Erythroblast (primary cell): ENCODE measurements around the gene PHACTR3.

ENCODE experiments used
- DNase-seq, 2 experiments: peaks; one replicate each; lab custom pipeline; 2025; lab: John Stamatoyannopoulos, UW
- GATA1 ChIP-seq: IDR thresholded peaks from 2 replicates; pipeline ENCODE4 v1.6.1; 2011; ENCODE audit warnings: low read depth, mild to moderate bottlenecking, control low read depth, low read length, moderate library complexity
- POLR2A ChIP-seq: IDR thresholded peaks from 2 replicates; pipeline ENCODE4 v1.6.1; 2011; ENCODE audit warnings: mild to moderate bottlenecking, low read length

Gene PHACTR3

DNA sequence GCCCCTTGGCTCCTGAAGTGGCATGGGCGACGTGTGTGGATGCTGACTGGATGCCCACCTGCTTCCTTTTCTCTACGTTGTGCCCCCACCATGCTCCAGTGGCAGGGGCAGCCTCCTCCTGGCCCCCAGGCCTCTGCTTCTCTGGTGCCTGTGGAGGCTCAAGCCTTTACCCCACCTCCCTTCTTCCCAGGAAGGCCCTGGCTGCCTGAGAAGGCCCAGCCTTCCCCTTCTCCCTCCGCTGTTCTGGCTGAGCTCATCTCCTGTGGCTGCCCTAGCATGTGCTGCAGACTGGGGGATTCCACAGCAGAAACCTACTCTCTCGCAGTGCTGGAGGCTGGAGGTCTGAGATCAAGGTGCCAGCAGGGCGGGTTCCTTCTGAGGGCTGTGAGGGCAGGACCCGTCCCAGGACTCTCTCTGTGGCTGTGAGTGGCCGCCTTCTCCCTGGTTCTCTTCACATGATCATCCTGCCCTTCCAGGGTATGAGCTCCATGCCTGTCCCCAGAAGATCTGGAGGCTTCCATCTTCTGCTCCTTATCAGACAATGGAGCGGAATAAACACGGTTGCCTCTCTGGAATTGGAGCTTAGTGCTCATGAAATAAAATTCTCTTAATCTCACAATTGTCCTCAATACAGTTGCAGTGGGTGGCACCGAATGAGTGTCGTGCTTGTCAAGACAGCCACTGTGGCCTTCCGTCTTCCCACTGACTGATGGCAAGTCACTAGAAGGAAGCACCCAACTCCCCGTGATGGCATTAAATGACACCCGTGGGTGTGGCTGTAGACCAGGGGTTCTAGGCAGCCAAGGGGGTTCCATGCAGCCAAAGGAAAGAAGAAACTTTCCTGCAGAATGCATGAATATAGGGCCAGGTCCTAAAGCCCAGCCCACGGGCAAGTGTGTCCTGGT is 25.1 kb downstream of the PHACTR3 start:
- no peak for DNase-seq
- TF ChIP-seq GATA1 (no peak), POLR2A (no peak)

DNA sequence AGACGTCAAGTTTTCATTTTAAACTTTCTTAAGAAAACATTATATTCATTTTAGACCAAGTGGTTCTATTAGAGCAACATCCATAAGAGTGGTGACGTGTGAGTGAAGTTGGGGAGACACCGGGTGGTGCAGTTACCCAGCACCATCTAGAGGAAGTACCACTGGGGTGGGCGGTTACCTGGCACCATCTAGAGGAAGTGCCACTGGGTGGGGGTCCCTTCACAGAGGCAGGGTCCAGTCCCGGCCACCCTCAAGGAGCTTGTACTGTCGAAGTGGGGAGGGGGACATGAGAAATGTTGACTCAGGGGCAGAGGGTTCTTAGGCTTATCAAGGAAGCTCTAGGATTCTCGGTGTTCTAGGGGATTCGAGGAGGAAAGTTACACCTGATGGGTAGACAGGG is 26.2 kb downstream of the PHACTR3 start:
- no peak for TF ChIP-seq POLR2A
- no peak for TF ChIP-seq GATA1
- DNase-seq: no peak

DNA sequence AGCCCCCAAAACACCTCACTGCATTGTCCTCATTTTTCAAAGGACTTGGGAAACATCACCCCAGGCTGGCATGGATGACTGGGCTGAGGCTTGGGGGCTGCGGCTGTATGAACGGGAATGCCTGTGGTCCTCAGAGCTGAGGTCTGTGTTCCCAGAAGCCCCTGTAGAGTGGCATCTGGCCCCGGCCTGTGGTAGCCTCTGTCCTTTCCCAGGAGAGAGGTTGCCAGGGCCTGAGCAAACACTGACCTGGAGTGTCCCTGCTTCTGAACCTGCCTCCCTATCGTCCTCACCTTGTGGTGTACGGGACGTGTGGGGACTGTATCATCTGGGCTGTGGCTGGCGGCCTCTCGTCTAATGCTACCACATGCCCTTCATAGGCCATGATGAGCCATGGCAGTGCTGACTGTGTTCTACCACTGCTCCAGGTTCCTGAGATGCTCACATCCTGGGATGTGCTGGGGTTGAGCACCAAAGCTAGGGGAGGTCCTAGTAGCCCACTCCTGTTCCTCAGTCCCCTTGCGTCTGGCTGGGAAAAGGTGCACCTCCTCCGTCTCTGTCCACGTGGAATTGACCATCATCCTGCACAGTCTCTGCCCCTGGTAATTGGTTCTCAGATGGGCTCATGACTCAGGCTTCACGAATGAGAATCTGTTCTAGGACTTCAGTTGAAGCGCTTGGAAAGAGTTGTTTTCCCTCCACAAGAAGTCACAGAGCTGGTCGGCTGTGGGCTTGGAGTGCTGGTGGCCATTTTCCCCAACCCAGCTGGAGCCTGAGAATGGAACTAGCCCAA is 27.6 kb downstream of the PHACTR3 start:
- DNase-seq: no peak
- TF ChIP-seq POLR2A (no peak), GATA1 (no peak)

DNA sequence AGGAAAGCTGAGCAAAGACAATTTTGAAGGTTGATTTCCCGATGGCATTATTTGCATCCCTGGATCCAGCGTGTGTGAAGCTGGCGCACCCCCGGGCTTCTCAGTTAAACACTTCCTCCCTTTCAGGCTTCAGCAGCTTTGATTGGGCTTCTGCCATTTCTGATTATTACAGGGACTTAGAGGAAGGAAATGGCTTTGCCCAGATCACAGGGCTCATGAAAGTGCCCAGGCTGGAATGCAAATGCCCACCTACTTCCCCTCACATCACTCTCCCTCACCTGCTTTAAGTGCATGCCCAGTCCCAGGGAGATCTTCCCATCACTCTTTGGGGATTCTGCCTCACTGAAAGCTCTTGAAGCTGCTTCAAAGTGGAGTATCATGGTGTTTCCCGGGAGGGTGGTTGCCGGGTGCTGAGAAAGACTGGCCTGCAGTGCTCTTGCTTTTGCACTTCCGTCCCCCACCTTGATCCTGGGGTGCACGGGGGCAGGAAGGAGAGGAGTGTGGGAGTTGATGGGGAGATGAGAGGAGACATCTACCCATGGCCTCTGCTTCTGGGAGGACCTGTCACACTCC is 28.3 kb downstream of the PHACTR3 start:
- TF ChIP-seq POLR2A: no peak
- TF ChIP-seq GATA1: no peak
- DNase-seq: no peak

DNA sequence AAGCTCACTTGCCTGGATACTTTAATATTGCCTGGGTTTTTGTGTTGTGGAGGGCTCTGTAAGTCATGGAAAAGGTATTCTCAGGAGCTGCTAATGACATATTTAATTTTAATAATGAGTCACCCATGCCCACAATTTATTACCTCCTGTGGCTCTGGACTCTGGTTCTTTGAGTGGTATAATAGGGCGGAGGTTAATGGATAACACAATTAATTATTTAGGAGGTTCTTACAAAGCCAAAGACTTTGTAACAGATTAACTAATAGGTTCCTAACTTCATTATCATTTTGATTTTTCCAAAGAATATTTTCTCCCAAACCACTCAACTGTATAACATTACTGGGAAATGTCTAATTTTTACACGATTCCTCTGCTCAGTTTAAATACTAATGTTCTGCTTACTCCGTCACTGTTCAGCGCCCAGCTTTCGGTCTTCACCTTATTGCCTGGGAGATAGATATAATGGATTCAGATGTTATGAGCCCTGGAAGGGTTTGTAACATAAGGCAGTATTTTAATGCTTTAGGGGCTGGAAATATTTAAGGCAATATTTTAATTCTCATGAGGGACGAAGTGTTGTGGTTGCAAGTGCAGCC is 29.4 kb downstream of the PHACTR3 start:
- no peak for DNase-seq
- TF ChIP-seq GATA1 (no peak), POLR2A (no peak)

DNA sequence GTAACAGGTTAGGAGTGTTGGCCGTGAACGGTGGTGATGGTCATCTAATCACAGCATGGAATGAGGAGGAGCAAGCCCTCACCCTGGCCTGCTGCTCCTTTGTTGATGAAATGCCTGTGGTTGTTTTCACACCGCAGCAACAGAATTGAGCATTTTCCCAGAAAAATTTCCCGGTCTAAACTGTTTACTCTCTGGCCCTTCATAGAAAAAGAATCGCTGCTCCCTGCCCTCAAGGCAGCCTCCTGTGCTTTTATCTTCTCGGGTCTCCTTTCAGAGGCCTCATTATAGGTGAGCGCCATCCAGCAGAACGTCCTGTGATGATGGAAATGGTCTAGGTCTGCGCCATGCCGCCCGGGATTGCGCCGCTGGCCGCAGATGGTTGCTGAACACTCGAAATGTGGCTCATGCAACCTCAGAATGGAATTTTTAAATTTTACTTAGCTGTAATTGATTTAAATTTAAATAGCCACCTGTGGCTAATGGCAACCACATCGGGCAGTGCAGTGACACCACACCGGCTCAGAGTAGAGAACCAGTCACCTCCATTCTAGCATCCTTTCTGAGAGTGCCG is 30.2 kb downstream of the PHACTR3 start:
- no peak for DNase-seq
- TF ChIP-seq GATA1 (no peak), POLR2A (no peak)

DNA sequence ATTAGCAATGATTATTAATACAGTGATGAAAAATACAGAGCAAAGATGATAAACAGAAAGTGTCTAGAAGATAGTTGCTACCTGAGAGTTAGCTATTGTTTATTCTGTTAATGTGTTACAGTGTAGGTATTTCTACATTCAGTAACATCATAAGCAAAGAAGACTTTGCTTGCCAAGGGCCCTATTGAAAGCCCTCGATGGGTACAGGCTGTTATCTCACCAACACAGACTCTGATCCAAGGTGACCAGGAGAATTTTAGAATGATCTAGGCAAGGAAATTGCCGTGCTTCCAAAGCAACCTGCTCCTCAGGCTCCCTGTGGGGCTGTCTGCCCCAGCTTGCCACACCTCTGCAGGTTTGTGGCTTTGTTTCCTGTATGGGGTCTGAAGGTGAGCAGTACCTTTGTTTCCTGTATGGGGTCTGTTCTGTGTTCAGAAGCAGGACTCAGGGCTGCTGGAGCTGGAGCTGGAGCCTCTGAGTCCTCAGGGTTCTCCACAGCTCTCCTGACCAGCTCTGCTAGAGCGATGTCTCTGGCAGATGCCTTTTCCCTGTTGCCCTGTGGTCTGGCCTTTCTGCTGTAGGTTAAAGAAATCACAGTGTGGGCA is 32.5 kb downstream of the PHACTR3 start:
- TF ChIP-seq GATA1: no peak
- TF ChIP-seq POLR2A: no peak
- no peak for DNase-seq

DNA sequence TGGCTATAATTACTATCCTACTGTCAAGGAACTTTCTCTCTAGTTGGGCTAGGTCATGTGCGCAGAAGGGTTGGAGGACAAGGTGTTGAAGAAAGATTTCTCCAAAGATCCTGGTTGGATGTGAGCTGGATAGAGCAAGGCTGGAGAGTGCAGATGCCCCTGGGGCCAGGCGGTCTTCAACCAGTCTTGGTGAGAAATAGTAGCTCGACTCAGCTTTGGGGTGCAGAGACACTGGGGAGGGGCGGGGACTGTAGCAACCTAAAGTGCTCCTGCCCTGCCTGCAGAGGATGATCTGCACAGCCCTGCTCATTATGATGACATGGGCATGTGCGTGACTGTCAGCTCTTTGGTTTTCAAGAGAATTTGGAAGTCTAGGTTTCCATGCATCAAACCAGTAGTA is 35.9 kb downstream of the PHACTR3 start:
- TF ChIP-seq POLR2A (no peak), GATA1 (no peak)
- DNase-seq: no peak

DNA sequence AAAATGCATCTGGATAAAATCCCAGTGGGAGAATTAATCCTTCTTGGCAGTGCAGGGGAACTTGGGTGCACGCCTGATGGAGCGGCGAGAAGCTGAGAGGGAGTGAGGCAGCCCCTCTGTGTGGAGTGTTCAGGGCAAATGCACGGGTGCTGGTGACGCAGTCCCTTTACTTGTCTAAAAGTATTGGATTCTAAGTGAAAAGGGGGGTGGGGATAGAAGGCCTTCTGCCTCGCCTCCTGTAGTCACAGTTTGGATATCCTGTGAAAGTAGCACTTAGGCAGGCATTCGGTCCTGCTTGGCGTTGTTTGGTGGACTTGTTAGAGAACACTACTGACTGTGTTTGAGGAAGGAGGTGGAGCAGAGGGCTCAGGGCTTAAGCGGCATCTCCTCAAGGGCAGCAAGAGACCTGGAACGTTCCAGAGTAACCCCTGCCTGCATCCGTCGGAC is 39.3 kb downstream of the PHACTR3 start:
- DNase-seq: no peak
- TF ChIP-seq POLR2A: no peak
- no peak for TF ChIP-seq GATA1

DNA sequence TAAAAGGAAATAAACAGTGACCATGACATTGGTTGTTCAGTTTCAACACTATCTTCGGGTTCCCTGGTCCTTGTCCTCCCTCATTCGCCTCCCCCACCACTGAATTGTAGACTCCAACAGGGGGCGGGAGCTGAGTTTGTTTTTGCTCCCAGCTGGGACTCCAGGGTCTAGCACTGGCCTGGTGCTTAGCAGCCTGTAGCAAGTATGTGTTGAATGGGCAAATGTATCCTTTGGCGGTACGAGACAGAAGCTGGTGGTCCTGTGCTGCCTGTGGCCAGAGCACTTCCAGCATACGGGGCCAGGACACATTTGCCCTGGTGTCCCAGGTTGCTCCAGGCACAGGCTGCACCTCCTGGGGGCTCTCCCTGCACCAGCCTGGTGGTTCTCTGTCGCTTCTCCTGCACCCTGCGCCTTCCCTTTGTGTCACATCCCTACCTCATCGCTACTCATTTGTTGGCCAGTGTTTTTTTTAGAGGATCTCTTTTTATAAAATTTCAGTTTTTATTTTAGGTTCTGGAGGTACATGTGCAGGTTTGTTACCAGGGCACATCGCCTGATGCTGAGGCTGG is 40.1 kb downstream of the PHACTR3 start:
- no peak for TF ChIP-seq GATA1
- no peak for TF ChIP-seq POLR2A
- DNase-seq: no peak

DNA sequence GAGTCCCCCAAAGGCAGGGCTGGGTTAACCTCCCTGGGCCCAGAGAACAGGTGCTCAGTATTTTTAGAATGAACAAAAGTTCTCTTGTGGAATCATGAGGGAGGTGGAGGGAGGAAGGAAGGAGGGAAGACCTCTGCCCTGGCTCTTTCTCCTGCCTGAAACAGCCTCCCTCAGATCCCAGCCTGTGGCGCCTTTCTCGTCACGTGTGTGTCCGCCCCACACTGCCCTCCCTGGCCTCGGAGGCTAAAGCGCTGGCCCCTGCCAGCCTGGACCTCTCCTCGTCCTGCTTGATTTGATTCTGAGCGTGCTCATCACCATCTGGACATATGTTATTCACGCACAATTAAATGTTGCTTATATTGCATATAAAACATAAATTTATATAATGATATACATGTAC is 40.9 kb downstream of the PHACTR3 start:
- TF ChIP-seq POLR2A: no peak
- no peak for TF ChIP-seq GATA1
- DNase-seq: no peak

DNA sequence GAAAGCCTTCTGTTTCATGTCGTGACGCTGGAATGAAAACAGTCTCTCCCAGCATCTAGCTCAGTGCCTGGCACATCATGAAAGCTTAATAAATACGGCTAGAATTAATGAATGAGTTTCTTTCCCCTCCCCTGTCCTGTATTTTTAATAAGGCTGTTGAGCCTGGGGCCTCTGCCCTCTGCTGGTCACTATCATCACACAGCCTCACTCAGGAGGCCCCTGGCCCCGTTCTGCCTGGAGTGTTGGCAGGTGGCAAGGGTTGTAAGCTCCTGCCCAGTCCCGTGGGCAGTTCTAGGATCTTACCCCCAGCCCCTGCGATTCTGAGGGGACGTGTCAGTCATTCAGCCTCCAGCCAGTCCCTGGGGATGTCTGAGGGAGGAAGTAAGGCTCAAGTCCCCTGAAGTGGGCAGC is 41.4 kb downstream of the PHACTR3 start:
- no peak for DNase-seq
- TF ChIP-seq POLR2A (no peak), GATA1 (no peak)

DNA sequence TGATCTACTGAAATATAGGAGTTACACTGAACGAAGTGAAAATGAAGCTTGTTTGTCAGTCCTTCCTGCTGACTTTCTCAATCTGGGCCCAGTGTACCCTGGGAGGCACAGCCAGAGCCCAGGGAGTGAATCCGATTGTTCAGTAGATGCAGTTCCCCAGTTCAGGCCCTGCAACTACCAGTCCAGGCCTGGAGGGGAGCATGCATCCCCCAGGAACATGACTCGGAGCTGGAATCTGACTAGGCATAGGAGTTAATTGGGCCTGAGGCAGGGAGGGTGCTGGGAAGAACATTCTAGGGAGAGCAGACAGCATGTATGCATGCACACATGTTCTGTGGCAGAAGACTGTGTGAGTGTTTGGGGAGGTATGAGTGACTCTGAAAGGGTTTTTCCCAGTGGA is 42.1 kb downstream of the PHACTR3 start:
- no peak for DNase-seq
- no peak for TF ChIP-seq POLR2A
- TF ChIP-seq GATA1: no peak

DNA sequence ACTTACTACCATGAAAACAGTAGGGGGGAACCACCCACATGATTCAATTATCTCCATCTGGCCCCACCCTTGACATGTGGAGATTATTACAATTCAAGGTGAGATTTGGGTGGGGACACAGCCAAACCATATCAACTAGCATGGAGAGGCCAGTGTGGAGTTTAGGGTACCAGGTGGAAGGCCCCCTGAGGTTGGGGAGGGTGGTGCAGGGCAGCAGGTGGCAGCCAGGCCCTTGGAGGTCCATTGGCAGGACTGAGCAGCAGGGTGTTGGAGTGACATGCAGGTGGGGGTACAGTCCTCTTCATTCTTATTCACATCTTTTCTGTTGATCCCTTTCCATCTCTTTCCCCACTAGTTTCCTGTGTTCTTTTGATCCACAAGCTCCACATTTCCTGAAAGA is 42.9 kb downstream of the PHACTR3 start:
- DNase-seq: no peak
- TF ChIP-seq GATA1: no peak
